Urinary bladder (tissue), 4 donors: ENCODE results near the gene ALG14. TPM values are rescaled to one million over a fixed set of nuclear protein-coding genes. Genes with fewer than 3 reads are reported as not detected.
"Not testable (repeated sequence)": the region's sequence is repeated elsewhere in the genome, so short reads cannot be mapped to it uniquely, and the experiment has no call there.

ENCODE experiments used
- DNase-seq: peaks from one replicate; pipeline ENCODE4 v3.0.0-alpha.2; 2015; ENCODE audit errors: extremely low spot score
- H3K27ac ChIP-seq: one replicate; pipeline ENCODE4 v1.5.1; 2013; ENCODE audit warnings: low read depth, mild to moderate bottlenecking, moderate library complexity
- H3K36me3 ChIP-seq: one replicate; pipeline ENCODE4 v1.6.1; 2013; ENCODE audit warnings: mild to moderate bottlenecking, moderate library complexity; ENCODE audit not compliant: insufficient read depth
- H3K4me1 ChIP-seq: one replicate; pipeline ENCODE4 v1.6.1; 2013; ENCODE audit warnings: mild to moderate bottlenecking, moderate library complexity; ENCODE audit not compliant: insufficient read depth
- H3K4me3 ChIP-seq: one replicate; pipeline ENCODE4 v1.5.1; 2013; ENCODE audit warnings: low read depth, low read length
- WGBS: extraction: QIAGEN DNeasy Blood & Tissue Kit; methylation state at CpG from one replicate; pipeline ENCODE4 v1.1.7; 2013; 5-methylcytosine and 5-hydroxymethylcytosine counted together
- polyA plus RNA-seq: library from polyadenylated mRNA; stranded (reverse); fragments of 200-250 nt; gene quantifications from one replicate; pipeline ENCODE4 v1.2.3, GENCODE V29; 2013
- total RNA-seq: library from RNA; depleted of rRNA; stranded (reverse); fragments of >200 nt; gene quantifications from one replicate; pipeline ENCODE4 v1.2.3, GENCODE V29; 2014
- donor health status: healthy with polysubstance abuse.
- donor health status: healthy.

Gene ALG14
- total and polyA plus RNA-seq, 2 donors = 2.7 to 4.4 TPM

GRCh38 chr1:95002540-95003432 lies 70.0 kb downstream of the ALG14 start:
- peak; percentile 76 for DNase-seq
- 14% methylated on average over 8 of the region's 8 CpGs for WGBS
- Histone ChIP-seq H3K36me3 (no peaks in the 10 kb centered on the region), H3K4me1 (no peaks in the 10 kb centered on the region), H3K4me3 (no peak overlapping the region), H3K27ac (no peak overlapping the region)

- Histone ChIP-seq H3K4me3 (no peak overlapping the region), H3K27ac (no peak overlapping the region), H3K36me3 (no peaks in the 10 kb centered on the region), H3K4me1 (no peaks in the 10 kb centered on the region)
- DNase-seq = no peak
- 36% methylated on average over 5 of the region's 5 CpGs for WGBS
These were observed 70.6 kb downstream of the ALG14 start for GRCh38 chr1:95002164-95002539.

- no peak overlapping the region for H3K4me3 ChIP-seq
- no peaks in the 10 kb centered on the region for H3K36me3 ChIP-seq
- DNase-seq = no peak
- 84% methylated on average over 4 of the region's 4 CpGs for WGBS
- no peaks in the 10 kb centered on the region for H3K4me1 ChIP-seq
- no peak overlapping the region for H3K27ac ChIP-seq
These were observed 73.2 kb downstream of the ALG14 start for GRCh38 chr1:94999456-95000131.

GRCh38 chr1:94998748-94999147 lies 74.0 kb downstream of the ALG14 start:
- 95% methylated on average over 2 of the region's 2 CpGs for WGBS
- Histone ChIP-seq H3K36me3 (no peaks in the 10 kb centered on the region), H3K4me3 (no peak overlapping the region), H3K27ac (no peak overlapping the region), H3K4me1 (no peaks in the 10 kb centered on the region)
- no peak for DNase-seq

GRCh38 chr1:94998114-94998513 lies 74.6 kb downstream of the ALG14 start:
- Histone ChIP-seq H3K4me1 (no peaks in the 10 kb centered on the region), H3K36me3 (no peaks in the 10 kb centered on the region), H3K27ac (no peak overlapping the region), H3K4me3 (no peak overlapping the region)
- WGBS = 96% methylated on average over 3 of the region's 3 CpGs
- no peak for DNase-seq

GRCh38 chr1:94995536-94995935 lies 77.2 kb downstream of the ALG14 start:
- 86% methylated on average over 6 of the region's 6 CpGs for WGBS
- not testable (repeated sequence) for H3K27ac ChIP-seq, H3K4me3 ChIP-seq, H3K4me1 ChIP-seq, DNase-seq, H3K36me3 ChIP-seq

GRCh38 chr1:94994805-94995204 lies 77.9 kb downstream of the ALG14 start:
- 44% methylated on average over 2 of the region's 2 CpGs for WGBS
- no peak for DNase-seq
- peak overlapping the region; percentile 72 for H3K27ac ChIP-seq

GRCh38 chr1:94993931-94994645 lies 78.7 kb downstream of the ALG14 start:
- Histone ChIP-seq H3K27ac (peak overlapping the region; percentile 72), H3K36me3 (no peaks in the 10 kb centered on the region), H3K4me3 (no peak overlapping the region), H3K4me1 (no peaks in the 10 kb centered on the region)
- WGBS = 83% methylated on average over 4 of the region's 4 CpGs
- DNase-seq = no peak

More at GRCh38 chr1:94994805-94995204, 77.9 kb downstream of the ALG14 start:
- Histone ChIP-seq H3K36me3 (no peaks in the 10 kb centered on the region), H3K4me3 (no peak overlapping the region), H3K4me1 (no peaks in the 10 kb centered on the region)

- Histone ChIP-seq H3K4me3 (no peak overlapping the region), H3K36me3 (no peaks in the 10 kb centered on the region), H3K4me1 (no peaks in the 10 kb centered on the region), H3K27ac (no peak overlapping the region)
- 70% methylated on average over 2 of the region's 2 CpGs for WGBS
- DNase-seq = no peak
These were observed 79.7 kb downstream of the ALG14 start for GRCh38 chr1:94992863-94993563.

GRCh38 chr1:94992161-94992560 lies 80.6 kb downstream of the ALG14 start:
- WGBS = 80% methylated on average over 5 of the region's 5 CpGs
- Histone ChIP-seq H3K27ac (no peak overlapping the region), H3K36me3 (no peaks in the 10 kb centered on the region), H3K4me1 (no peaks in the 10 kb centered on the region), H3K4me3 (no peak overlapping the region)
- DNase-seq = no peak

- Histone ChIP-seq H3K4me1 (no peaks in the 10 kb centered on the region), H3K4me3 (no peak overlapping the region), H3K27ac (no peak overlapping the region), H3K36me3 (no peaks in the 10 kb centered on the region)
- 74% methylated on average over 6 of the region's 6 CpGs for WGBS
- DNase-seq = no peak
These were observed 82.8 kb downstream of the ALG14 start for GRCh38 chr1:94989911-94990473.

GRCh38 chr1:94989398-94989797 lies 83.4 kb downstream of the ALG14 start:
- Histone ChIP-seq H3K36me3 (no peaks in the 10 kb centered on the region), H3K4me3 (no peak overlapping the region), H3K4me1 (no peaks in the 10 kb centered on the region), H3K27ac (no peak overlapping the region)
- DNase-seq = no peak
- WGBS = 50% methylated on average over 1 of the region's 1 CpG

GRCh38 chr1:94988356-94988755 lies 84.4 kb downstream of the ALG14 start:
- Histone ChIP-seq H3K36me3 (no peaks in the 10 kb centered on the region), H3K4me3 (no peak overlapping the region), H3K4me1 (no peaks in the 10 kb centered on the region), H3K27ac (no peak overlapping the region)
- no peak for DNase-seq
